Neural crest cell (in vitro differentiated cells): ENCODE results near the gene FUOM. TPM values are rescaled to one million over a fixed set of nuclear protein-coding genes. Genes with fewer than 3 reads are reported as not detected.
A peak's percentile ranks its signal among the peaks of the same experiment; 100 is the strongest.

ENCODE experiments used
- DNase-seq: peaks from one replicate; pipeline ENCODE4 v3.0.0; 2021; ENCODE audit warnings: low read depth, mixed read lengths, low spot score
- H3K27ac Mint-ChIP-seq: one replicate; pipeline ENCODE4 v1.8.0; 2021; ENCODE audit warnings: mild to moderate bottlenecking, mixed read lengths; ENCODE audit not compliant: unreplicated experiment
- H3K27me3 Mint-ChIP-seq: 2 replicates; pipeline ENCODE4 v1.8.0; 2021; ENCODE audit warnings: low read depth, mild to moderate bottlenecking, mixed read lengths
- H3K36me3 Mint-ChIP-seq: 2 replicates; pipeline ENCODE4 v1.8.0; 2021; ENCODE audit warnings: low read depth, mild to moderate bottlenecking, mixed read lengths
- H3K4me1 Mint-ChIP-seq: 2 replicates; pipeline ENCODE4 v1.8.0; 2021; ENCODE audit warnings: mixed read lengths
- H3K4me3 Mint-ChIP-seq: one replicate; pipeline ENCODE4 v1.8.0; 2021; ENCODE audit warnings: mild to moderate bottlenecking, mixed read lengths
- H3K9me3 Mint-ChIP-seq: 2 replicates; pipeline ENCODE4 v1.8.0; 2021; ENCODE audit warnings: mixed read lengths
- CTCF ChIP-seq: fragments of 200-600 bp; sonication (generic); conservative IDR thresholded peaks from 2 replicates; pipeline ENCODE4 v1.5.0; 2021; ENCODE audit warnings: antibody characterized with exemption, mild to moderate bottlenecking
- total RNA-seq: library from RNA; stranded (reverse); gene quantifications from 2 replicates; pipeline ENCODE4 v1.2.1, GENCODE V29; 2021

The FUOM gene
- total RNA-seq, 1 donor from 2014 or later: 18.3 TPM

DNA sequence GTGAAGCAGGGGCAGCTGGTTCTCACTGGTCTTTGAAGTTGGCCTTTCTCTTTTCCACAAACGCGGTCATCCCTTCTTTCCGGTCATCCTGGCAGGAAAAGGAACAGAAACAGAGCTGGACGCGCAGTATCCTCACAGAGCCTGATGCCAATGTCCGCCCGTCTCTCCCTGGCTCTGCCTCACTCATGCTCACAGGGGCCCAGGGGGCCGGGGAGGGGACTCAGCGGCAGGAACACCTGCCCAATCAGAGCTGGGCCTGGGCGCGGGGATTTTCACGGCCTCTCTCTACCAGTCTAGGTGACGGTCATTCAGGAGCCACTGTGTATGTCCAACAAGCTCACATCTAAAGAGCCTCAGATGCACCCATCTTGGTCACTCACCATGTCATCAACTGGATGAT is 5.0 kb upstream of the FUOM start:
- TF ChIP-seq CTCF: no peak
- H3K9me3 Mint-ChIP-seq: no peaks in the 10 kb centered on the region
- no peak overlapping the region for H3K27ac Mint-ChIP-seq
- no peak overlapping the region for H3K4me3 Mint-ChIP-seq
- no peak for DNase-seq
- H3K36me3 Mint-ChIP-seq: peaks cover 16% of the 10 kb centered on the region
- no peaks in the 10 kb centered on the region for H3K27me3 Mint-ChIP-seq
- H3K4me1 Mint-ChIP-seq: no peaks in the 10 kb centered on the region

GRCh38 chr10:133361773-133362441 is 4.1 kb upstream of the FUOM start:
- Mint-ChIP-seq H3K27ac (no peak overlapping the region), H3K27me3 (no peaks in the 10 kb centered on the region), H3K4me1 (no peaks in the 10 kb centered on the region), H3K9me3 (no peaks in the 10 kb centered on the region), H3K4me3 (no peak overlapping the region), H3K36me3 (peaks cover 14% of the 10 kb centered on the region)
- TF ChIP-seq CTCF: no peak
- DNase-seq: no peak

- no peak for DNase-seq
- Mint-ChIP-seq H3K9me3 (no peaks in the 10 kb centered on the region), H3K4me3 (no peak overlapping the region), H3K27ac (no peak overlapping the region), H3K27me3 (no peaks in the 10 kb centered on the region), H3K4me1 (no peaks in the 10 kb centered on the region), H3K36me3 (peaks cover 14% of the 10 kb centered on the region)
- no peak for TF ChIP-seq CTCF
Observed at GRCh38 chr10:133361227-133361626, 3.4 kb upstream of the FUOM start.

DNA sequence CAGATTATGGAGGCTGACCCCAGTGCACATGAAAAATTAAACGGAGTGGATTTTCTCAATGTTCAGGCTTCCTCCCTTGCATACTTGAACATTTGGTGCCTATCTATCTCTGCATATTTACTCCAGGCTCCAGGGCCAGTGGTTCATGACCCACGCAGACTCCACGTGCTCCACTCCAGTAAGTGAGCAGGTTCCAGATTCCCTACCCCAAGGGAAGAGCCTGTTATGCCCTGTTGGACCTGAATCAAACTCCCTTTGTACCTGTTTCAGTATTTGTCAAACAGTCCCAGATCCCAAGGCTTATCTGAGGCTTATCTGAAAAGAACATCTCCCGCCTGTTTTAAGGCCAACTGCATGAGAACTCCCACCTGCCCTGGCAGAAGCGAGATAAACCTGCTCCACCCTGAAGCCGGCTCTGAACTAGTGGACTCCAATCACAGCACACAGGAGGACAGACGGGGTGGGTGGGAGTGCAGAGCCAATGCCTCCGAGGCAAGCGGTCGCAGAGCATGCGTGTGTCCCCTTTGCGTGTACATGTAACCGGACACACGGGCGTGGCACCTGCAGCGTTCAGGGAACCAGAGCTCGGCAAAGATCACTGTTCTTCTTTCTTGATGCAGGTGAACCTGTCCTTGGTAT is 2.3 kb upstream of the FUOM start:
- Mint-ChIP-seq H3K27me3 (no peaks in the 10 kb centered on the region), H3K27ac (no peak overlapping the region), H3K4me1 (no peaks in the 10 kb centered on the region), H3K36me3 (peaks cover 14% of the 10 kb centered on the region), H3K9me3 (no peaks in the 10 kb centered on the region), H3K4me3 (peak overlapping the region; percentile 52)
- no peak for TF ChIP-seq CTCF
- no peak for DNase-seq

DNA sequence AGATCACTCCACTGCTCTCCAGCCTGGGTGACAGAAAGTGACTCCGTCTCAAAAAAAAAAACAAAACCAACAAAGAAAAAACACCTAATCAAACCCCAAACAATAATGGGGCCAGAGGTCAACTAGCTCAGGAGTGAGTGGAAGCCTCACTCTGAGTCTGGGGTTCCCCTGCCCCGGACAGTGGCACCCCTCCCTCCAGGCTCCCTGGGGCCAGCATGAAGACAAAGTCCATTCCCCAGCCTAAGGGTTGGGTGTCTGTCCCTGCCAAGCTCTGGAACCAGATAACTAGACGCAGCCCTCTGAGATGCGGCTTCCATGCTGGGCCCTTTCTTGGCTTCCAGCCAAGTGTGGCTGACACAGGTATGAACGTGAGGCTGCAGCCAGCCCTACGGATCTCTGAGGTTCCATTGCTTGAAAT is 1.7 kb upstream of the FUOM start:
- H3K9me3 Mint-ChIP-seq: no peaks in the 10 kb centered on the region
- H3K4me3 Mint-ChIP-seq: peak overlapping the region; percentile 52
- no peak for TF ChIP-seq CTCF
- H3K27me3 Mint-ChIP-seq: no peaks in the 10 kb centered on the region
- no peaks in the 10 kb centered on the region for H3K4me1 Mint-ChIP-seq
- DNase-seq: no peak
- H3K36me3 Mint-ChIP-seq: peaks cover 11% of the 10 kb centered on the region
- H3K27ac Mint-ChIP-seq: no peak overlapping the region
